H1 (cell line): ENCODE measurements around the gene SLITRK2. TPM values are rescaled to one million over a fixed set of nuclear protein-coding genes. Genes with fewer than 3 reads are reported as not detected.

Source experiments
- RAD21 ChIP-seq, 2 experiments: IDR thresholded peaks in 1 of 2; conservative IDR thresholded peaks in 1 of 2; 2 replicates each; pipeline ENCODE4 v1.6.1; 2011; ENCODE audit warnings: low read depth in 2 of 2, low read length in 2 of 2, improper control_type of control experiment in 1 of 2, inconsistent platforms in 1 of 2, mild to moderate bottlenecking in 1 of 2, moderate library complexity in 1 of 2
- polyA plus RNA-seq, 7 experiments: library from polyadenylated mRNA; depleted of rRNA in 3 of 7; stranded (reverse) in 5 of 7; unstranded in 2 of 7; fragments of >200 nt in 5 of 7; fragments of 200-250 nt in 2 of 7; gene quantifications; 1 replicate in 5 of 7; 2 replicates in 1 of 7; 4 replicates in 1 of 7; pipeline versions ENCODE4 v1.2.1 to v1.2.3, GENCODE V29; 2011 to 2013; ENCODE audit warnings: missing spikeins in 2 of 7, mixed read lengths in 2 of 7
- total RNA-seq: library from RNA; stranded (reverse); fragmentation: NEBNext Ultra II Directional; extraction: Animal tissue kit (Norgen Biotek cat#: 25700); gene quantifications from 2 replicates; pipeline ENCODE4 v1.2.1, GENCODE V29; 2021

SLITRK2 gene
- total and polyA plus RNA-seq, 2 of the 8 experiments (the other 6 are each of a cell fraction or from before 2014, with no cell fraction given) = 0.14 to 0.39 TPM

GRCh38 chrX:145843146-145843904 lies 25.7 kb downstream of the SLITRK2 start (continued):
- no peak for TF ChIP-seq RAD21 (IDR thresholded peaks at IDR 0.05 in 1 of 2, conservative IDR thresholded peaks at IDR 0.05 in 1 of 2; ENCODE audit: low read depth in 2 of 2, low read length in 2 of 2)
